Measurements from ENCODE around the gene ARHGAP20.

ARHGAP20 gene

DNA sequence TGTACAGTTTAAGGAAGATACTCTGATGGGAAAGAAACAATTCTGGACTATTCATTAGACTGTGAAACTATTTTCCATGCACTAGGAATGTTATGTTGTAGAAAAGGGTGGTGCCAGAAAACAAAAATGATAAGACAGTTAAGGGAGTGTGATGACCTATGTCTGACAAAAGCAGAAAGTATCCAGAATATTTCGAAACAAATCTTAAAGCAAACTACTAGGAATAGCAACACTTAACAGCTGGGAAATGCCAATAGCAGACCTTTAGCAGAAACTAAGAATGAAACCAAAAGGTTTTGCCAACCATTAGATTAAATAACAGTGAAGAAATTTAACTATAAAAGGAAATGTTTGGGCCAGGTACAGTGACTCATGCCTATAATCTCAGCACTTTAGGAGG, 3.3 kb upstream of the ARHGAP20 start:
- Histone ChIP-seq H3K4me1 (ENCODE audit: control insufficient read depth, insufficient read depth, low read length) (peaks cover 40% of the 10 kb centered on the region), H3K9ac (ENCODE audit: low read length) (peak overlapping the region; percentile 55), H3K27me3 (replicated peaks; ENCODE audit: control insufficient read depth, insufficient read depth, low read length) (no peaks in the 10 kb centered on the region), H3K4me3 (ENCODE audit: low read length) (peak overlapping the region; percentile 54), H3K36me3 (ENCODE audit: control insufficient read depth, insufficient read depth, low read length, severe bottlenecking) (no peaks in the 10 kb centered on the region), H3K9me3 (ENCODE audit: control insufficient read depth, low read length) (no peaks in the 10 kb centered on the region)
- peak; percentile 73 for DNase-seq (ENCODE audit: low read depth)

DNA sequence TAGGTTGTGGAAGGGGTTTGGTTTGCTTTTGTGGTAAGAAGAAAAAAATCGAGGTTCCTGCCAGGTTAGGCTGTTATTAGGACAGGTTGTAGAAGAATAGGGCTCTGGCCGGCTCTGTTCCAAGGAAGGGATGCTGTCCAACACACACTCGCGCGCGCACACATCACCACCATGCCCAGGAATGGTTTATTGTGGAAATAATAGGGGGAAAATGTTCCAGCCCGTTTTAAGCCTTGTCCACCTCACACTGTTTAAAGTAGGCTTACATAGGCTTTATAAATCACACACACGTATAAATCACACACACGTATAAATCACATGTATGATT, 1.2 kb upstream of the ARHGAP20 start:
- no peak for DNase-seq (ENCODE audit: low read depth)
- Histone ChIP-seq H3K9me3 (ENCODE audit: control insufficient read depth, low read length) (no peaks in the 10 kb centered on the region), H3K4me1 (ENCODE audit: control insufficient read depth, insufficient read depth, low read length) (peaks cover 47% of the 10 kb centered on the region), H3K9ac (ENCODE audit: low read length) (peak overlapping the region; percentile 89), H3K4me3 (ENCODE audit: low read length) (peak overlapping the region; percentile 90), H3K27me3 (replicated peaks; ENCODE audit: control insufficient read depth, insufficient read depth, low read length) (no peaks in the 10 kb centered on the region), H3K36me3 (ENCODE audit: control insufficient read depth, insufficient read depth, low read length, severe bottlenecking) (no peaks in the 10 kb centered on the region)

DNA sequence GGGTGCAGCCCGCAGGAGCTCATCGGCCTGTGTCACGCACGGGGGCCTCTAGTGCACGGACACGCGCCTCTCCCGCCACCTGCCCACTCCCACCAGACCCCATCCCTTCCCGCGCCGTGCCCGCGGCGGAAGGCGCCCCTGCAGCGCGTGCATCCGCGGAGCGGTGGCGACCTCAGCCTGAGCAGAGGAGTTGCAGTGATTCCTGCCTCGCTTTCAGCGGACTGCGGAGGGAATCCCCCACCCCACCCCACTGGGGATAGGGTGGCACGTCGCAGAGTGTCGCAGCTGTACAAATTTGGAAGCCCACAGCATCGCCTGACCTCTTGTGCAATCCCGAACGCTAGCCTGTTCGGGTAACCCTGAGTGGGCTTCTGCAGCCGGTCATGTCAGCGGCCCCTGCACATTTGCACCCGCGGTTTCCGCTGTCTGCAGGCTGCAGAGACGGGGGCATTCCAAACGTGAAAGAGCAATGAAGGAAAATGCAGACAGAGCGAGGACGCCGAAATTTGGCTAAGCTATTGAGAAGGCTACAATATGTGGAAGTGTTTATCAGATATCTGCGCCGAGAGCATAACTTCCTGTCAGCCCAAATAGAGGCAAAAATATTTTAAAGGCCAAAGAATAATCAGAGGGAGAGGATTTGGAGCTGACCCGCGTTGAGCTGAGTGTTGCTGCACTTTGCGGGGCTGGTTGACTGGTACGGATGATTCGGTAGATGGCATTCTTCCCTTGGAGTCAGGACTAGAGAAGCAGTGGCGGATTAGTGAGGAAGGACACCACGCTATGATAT, 617 bp upstream of the ARHGAP20 start:
- peak overlapping the region; percentile 89 for H3K9ac ChIP-seq (ENCODE audit: low read length)
- peaks cover 47% of the 10 kb centered on the region for H3K4me1 ChIP-seq (ENCODE audit: control insufficient read depth, insufficient read depth, low read length)
- H3K36me3 ChIP-seq (ENCODE audit: control insufficient read depth, insufficient read depth, low read length, severe bottlenecking), result no peaks in the 10 kb centered on the region
- peak; percentile 49 for DNase-seq (ENCODE audit: low read depth)
- peak overlapping the region; percentile 90 for H3K4me3 ChIP-seq (ENCODE audit: low read length)
- no peaks in the 10 kb centered on the region for H3K27me3 ChIP-seq (replicated peaks; ENCODE audit: control insufficient read depth, insufficient read depth, low read length)
- H3K9me3 ChIP-seq (ENCODE audit: control insufficient read depth, low read length), result no peaks in the 10 kb centered on the region

DNA sequence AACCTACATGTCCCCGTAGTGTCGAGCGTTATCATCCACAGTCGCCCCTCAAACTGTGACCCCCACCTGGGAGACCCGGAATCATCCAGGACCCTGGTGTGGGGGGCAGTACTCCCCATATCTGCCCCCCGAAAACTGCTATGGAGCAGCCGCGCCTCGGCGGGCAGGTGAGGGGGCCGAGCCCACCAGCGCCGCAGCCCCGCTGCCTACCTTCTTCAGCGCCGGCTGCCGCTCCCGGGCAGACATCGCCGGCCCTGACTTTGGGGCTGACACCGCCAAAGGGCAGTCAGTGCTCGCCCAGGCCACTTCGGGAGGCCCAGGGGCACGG, 825 bp downstream of the ARHGAP20 start:
- no peaks in the 10 kb centered on the region for H3K27me3 ChIP-seq (replicated peaks; ENCODE audit: control insufficient read depth, insufficient read depth, low read length)
- H3K9ac ChIP-seq (ENCODE audit: low read length), result peak overlapping the region; percentile 89
- no peaks in the 10 kb centered on the region for H3K36me3 ChIP-seq (ENCODE audit: control insufficient read depth, insufficient read depth, low read length, severe bottlenecking)
- H3K4me1 ChIP-seq (ENCODE audit: control insufficient read depth, insufficient read depth, low read length), result peaks cover 37% of the 10 kb centered on the region
- H3K9me3 ChIP-seq (ENCODE audit: control insufficient read depth, low read length), result no peaks in the 10 kb centered on the region
- peak overlapping the region; percentile 90 for H3K4me3 ChIP-seq (ENCODE audit: low read length)
- no peak for DNase-seq (ENCODE audit: low read depth)

DNA sequence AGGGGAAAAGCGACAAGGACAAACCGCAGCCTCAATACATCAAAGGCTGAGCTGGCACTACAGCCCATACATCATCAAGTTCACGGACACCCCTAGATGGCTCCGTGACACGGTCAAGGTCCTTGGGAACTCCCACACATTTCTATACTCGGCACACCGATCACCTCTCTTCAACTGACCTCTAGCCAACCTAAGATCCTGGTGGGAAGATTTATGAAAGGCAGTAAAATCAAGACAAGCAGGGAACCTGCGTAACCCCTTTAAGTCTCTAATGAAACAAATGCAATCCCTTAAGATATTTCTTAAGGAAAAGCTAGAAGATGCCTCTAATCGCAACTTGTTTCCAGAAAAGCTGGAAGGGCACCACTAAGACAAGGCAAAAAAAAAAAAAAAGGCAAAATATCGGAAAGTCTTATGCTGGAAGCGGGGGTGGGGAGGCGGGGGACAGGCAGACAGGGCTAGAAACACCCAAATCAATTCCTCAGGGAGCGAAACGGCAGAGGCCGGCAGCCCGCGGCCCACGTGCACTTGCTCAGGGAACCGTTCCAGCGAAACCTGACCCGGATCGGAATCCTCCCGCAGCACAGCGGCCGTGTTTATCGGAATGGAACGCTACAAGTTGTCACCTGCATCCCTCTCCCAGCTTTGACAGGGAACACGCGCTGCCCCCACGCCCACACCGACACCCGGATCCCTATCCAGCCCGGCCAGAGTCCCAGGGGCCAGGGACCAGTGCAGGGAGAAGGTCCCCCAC, 1.4 kb downstream of the ARHGAP20 start:
- H3K4me1 ChIP-seq (ENCODE audit: control insufficient read depth, insufficient read depth, low read length), result peaks cover 31% of the 10 kb centered on the region
- DNase-seq (ENCODE audit: low read depth), result peak; percentile 81
- peak overlapping the region; percentile 90 for H3K4me3 ChIP-seq (ENCODE audit: low read length)
- no peaks in the 10 kb centered on the region for H3K36me3 ChIP-seq (ENCODE audit: control insufficient read depth, insufficient read depth, low read length, severe bottlenecking)
- H3K9me3 ChIP-seq (ENCODE audit: control insufficient read depth, low read length), result no peaks in the 10 kb centered on the region
- peak overlapping the region; percentile 89 for H3K9ac ChIP-seq (ENCODE audit: low read length)
- no peaks in the 10 kb centered on the region for H3K27me3 ChIP-seq (replicated peaks; ENCODE audit: control insufficient read depth, insufficient read depth, low read length)

DNA sequence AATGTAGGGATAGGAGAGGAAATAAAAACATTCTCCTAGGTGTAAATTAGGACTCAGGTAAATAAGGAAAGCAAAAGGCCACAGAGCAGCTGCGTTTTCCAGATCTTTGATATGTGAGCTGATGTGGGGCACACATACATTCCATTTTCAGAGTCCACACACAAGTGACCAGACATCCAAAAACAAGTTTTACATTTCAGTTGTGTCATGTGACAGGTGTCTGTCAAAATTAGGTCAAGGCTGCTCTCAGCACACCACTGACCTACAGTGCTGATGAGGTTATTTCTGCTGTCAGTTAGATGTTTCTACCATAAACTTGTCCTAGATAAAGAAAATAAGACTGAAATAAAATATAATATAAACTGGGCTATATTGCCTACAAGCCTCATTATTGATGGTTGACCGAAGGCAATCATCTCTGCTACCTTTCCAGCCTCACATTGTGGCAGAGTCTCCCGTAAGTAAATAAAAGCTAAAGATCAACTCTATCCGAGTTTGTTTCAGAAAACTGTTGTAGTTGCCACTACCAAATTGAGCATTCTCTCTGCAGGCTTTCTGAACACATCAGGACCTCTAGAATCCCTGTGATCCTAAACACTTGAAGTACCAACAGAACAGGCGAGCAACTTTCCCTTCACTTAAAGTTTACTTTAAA, 7.9 kb downstream of the ARHGAP20 start:
- Histone ChIP-seq H3K9me3 (ENCODE audit: control insufficient read depth, low read length) (no peaks in the 10 kb centered on the region), H3K9ac (ENCODE audit: low read length) (no peak overlapping the region), H3K4me1 (ENCODE audit: control insufficient read depth, insufficient read depth, low read length) (peaks cover 2% of the 10 kb centered on the region), H3K36me3 (ENCODE audit: control insufficient read depth, insufficient read depth, low read length, severe bottlenecking) (no peaks in the 10 kb centered on the region), H3K4me3 (ENCODE audit: low read length) (no peak overlapping the region), H3K27me3 (replicated peaks; ENCODE audit: control insufficient read depth, insufficient read depth, low read length) (no peaks in the 10 kb centered on the region)
- no peak for DNase-seq (ENCODE audit: low read depth)

DNA sequence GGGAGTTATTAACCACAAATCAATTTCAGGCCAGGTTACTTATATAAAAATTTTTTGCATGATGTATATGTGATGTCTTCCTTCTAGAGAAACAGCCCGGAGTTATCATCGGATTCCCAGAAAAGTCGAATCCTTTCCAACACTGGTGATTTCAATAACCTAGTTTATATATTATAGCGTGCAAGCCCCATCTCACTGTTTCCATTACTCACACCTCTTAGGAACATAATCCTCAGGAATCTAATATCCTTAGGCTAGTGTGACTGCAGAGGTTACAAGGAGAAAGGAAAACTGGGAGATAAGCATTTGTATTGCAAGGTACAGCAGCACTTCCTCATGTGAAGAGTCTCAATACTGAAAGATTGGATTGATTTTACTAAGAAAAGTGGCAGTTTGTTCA, 20.3 kb downstream of the ARHGAP20 start:
- DNase-seq (ENCODE audit: low read depth), result peak; percentile 29
- no peak overlapping the region for H3K9ac ChIP-seq (ENCODE audit: low read length)
- H3K4me1 ChIP-seq (ENCODE audit: control insufficient read depth, insufficient read depth, low read length), result peaks cover 10% of the 10 kb centered on the region
- H3K4me3 ChIP-seq (ENCODE audit: low read length), result no peak overlapping the region
- H3K36me3 ChIP-seq (ENCODE audit: control insufficient read depth, insufficient read depth, low read length, severe bottlenecking), result peaks cover 13% of the 10 kb centered on the region
- no peaks in the 10 kb centered on the region for H3K27me3 ChIP-seq (replicated peaks; ENCODE audit: control insufficient read depth, insufficient read depth, low read length)
- H3K9me3 ChIP-seq (ENCODE audit: control insufficient read depth, low read length), result no peaks in the 10 kb centered on the region

DNA sequence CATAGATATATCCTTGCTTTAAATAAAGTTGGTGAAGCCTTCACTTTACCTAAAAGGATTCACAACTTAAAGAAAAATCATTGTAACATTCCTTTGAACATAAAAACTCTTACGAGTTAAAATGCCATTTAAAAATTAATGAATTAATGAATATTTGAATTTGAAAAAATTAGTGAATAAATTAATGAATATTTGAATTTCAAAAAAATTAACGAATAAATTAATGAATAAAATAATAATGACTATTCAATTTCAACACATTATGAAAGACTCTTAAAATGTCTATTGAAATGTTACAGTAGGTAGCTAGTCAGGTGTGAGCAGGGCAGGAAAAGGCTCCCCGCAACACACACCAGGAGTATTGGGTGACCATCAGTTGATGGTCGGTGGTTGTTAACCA, 22.9 kb downstream of the ARHGAP20 start:
- H3K9me3 ChIP-seq (ENCODE audit: control insufficient read depth, low read length), result no peaks in the 10 kb centered on the region
- no peak overlapping the region for H3K9ac ChIP-seq (ENCODE audit: low read length)
- H3K27me3 ChIP-seq (replicated peaks; ENCODE audit: control insufficient read depth, insufficient read depth, low read length), result no peaks in the 10 kb centered on the region
- peaks cover 13% of the 10 kb centered on the region for H3K36me3 ChIP-seq (ENCODE audit: control insufficient read depth, insufficient read depth, low read length, severe bottlenecking)
- peaks cover 15% of the 10 kb centered on the region for H3K4me1 ChIP-seq (ENCODE audit: control insufficient read depth, insufficient read depth, low read length)
- no peak for DNase-seq (ENCODE audit: low read depth)
- no peak overlapping the region for H3K4me3 ChIP-seq (ENCODE audit: low read length)

DNA sequence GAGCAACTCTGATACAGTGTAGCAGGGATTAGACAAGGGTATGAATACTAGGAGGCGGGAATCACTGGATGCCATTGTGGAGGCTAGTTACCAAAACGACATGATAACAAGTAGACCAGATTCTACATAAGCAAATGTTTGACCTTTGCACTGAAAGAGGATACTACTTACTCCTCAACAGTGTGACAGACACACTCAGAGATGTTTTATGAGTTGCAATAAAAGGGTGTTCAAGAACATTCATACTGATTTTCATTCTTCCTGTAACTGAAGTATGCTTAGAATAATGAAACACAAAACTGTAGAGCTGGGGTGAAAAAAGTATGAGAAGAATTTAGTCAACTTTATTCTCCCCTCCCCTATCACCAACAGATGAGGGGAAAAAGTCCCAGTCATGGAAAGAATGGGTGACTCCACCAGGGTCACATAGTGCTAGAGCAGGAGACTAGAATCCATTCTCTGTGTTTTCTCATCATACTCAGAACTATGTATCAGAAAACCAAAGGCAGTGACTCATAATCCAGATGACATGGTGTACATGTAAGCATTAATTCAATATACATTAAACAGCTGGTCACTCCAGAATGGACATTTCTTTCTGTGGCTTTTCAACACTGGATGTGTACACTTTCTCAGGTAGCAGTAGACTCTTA, 32.8 kb downstream of the ARHGAP20 start:
- Histone ChIP-seq H3K9me3 (ENCODE audit: control insufficient read depth, low read length) (no peaks in the 10 kb centered on the region), H3K4me1 (ENCODE audit: control insufficient read depth, insufficient read depth, low read length) (no peaks in the 10 kb centered on the region), H3K9ac (ENCODE audit: low read length) (no peak overlapping the region), H3K4me3 (ENCODE audit: low read length) (no peak overlapping the region), H3K27me3 (replicated peaks; ENCODE audit: control insufficient read depth, insufficient read depth, low read length) (no peaks in the 10 kb centered on the region), H3K36me3 (ENCODE audit: control insufficient read depth, insufficient read depth, low read length, severe bottlenecking) (peaks cover 19% of the 10 kb centered on the region)
- DNase-seq (ENCODE audit: low read depth), result peak; percentile 54

DNA sequence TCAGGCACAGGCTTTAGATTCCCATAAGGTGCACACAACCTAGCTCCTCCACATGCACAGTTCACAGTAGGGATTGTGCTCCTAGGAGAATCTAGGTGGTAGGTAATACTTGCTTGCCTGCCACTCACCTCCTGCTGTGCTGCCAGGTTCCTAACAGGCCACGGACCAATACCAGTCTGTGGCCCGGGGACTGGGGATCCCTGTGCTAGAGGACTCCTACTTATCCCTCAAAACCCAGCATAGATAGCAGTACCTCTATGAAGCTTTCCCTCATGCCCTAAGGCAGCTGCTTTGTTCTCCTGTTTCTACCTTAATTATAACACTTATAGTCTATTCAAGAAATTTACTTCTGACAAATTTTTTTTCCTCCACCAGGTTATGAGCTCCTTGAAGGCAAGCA, 36.7 kb downstream of the ARHGAP20 start:
- Histone ChIP-seq H3K9ac (ENCODE audit: low read length) (no peak overlapping the region), H3K36me3 (ENCODE audit: control insufficient read depth, insufficient read depth, low read length, severe bottlenecking) (peaks cover 19% of the 10 kb centered on the region), H3K27me3 (replicated peaks; ENCODE audit: control insufficient read depth, insufficient read depth, low read length) (no peaks in the 10 kb centered on the region), H3K4me1 (ENCODE audit: control insufficient read depth, insufficient read depth, low read length) (no peaks in the 10 kb centered on the region), H3K9me3 (ENCODE audit: control insufficient read depth, low read length) (no peaks in the 10 kb centered on the region), H3K4me3 (ENCODE audit: low read length) (no peak overlapping the region)
- DNase-seq (ENCODE audit: low read depth), result no peak

All from adipocyte (in vitro differentiated cells).